Uterus (tissue), 2 donors: ENCODE results near the gene CCDC88A.
"Not testable (repeated sequence)": the region's sequence is repeated elsewhere in the genome, so short reads cannot be mapped to it uniquely, and the experiment has no call there.

Source experiments
- CTCF ChIP-seq, 4 experiments: fragments of 200-600 bp in 2 of 4; fragments of 450-650 bp in 2 of 4; sonication (generic) in 2 of 4; IDR thresholded peaks; one replicate each; pipeline ENCODE4 v1.5.1; 2016 to 2019; ENCODE audit warnings: antibody characterized with exemption in 4 of 4, mild to moderate bottlenecking in 2 of 4, moderate library complexity in 1 of 4
- POLR2A ChIP-seq, 2 donors: fragments of 450-650 bp; IDR thresholded peaks; one replicate each; pipeline ENCODE4 v1.6.1; 2016; ENCODE audit warnings: antibody characterized with exemption in 2 of 2, mild to moderate bottlenecking in 1 of 2, moderate library complexity in 1 of 2

- TF ChIP-seq CTCF, POLR2A (IDR thresholded peaks at IDR 0.05): not testable (repeated sequence)
Observed at GRCh38 chr2:55450014-55450413, 30.4 kb upstream of the CCDC88A start.
